GM21381 (cell line): ENCODE data around the gene HSD17B2.
"Not testable (repeated sequence)": the region's sequence is repeated elsewhere in the genome, so short reads cannot be mapped to it uniquely, and the experiment has no call there.

Experiments
- ATAC-seq: cut with Tn5 transposase; IDR thresholded peaks from one replicate; pipeline ENCODE4 v1.9.1; 2021; ENCODE audit warnings: mild to moderate bottlenecking, moderate library complexity; ENCODE audit not compliant: unreplicated experiment

Gene HSD17B2, protein sequence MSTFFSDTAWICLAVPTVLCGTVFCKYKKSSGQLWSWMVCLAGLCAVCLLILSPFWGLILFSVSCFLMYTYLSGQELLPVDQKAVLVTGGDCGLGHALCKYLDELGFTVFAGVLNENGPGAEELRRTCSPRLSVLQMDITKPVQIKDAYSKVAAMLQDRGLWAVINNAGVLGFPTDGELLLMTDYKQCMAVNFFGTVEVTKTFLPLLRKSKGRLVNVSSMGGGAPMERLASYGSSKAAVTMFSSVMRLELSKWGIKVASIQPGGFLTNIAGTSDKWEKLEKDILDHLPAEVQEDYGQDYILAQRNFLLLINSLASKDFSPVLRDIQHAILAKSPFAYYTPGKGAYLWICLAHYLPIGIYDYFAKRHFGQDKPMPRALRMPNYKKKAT

DNA sequence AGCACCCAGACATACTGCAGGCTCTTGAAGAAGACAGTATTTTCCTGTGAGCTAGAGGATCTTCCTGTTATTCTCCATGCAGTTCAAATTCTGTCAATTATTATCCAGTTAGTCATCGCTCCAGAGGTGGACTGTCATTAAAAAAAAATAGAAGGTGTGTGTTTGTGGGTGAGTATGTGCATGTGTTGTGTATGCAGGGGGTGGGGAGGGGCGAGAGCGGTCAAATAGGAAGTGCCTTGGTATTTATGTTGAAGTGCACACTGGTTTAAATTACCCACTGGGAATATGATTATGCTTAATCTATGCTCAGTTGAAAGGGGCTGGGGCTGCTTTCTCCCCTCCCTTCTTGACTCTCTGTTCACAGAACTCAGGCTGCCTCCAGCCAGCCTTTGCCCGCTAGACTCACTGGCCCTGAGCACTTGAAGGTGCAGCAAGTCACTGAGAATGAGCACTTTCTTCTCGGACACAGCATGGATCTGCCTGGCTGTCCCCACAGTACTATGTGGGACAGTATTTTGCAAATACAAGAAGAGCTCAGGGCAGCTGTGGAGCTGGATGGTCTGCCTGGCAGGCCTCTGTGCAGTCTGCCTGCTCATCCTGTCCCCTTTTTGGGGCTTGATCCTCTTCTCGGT, at the start of gene HSD17B2:
HSD17B2 (plus strand) TSS at position 273 of the 632 bp plus-strand sequence; CDS start at position 445, 172 bp downstream.
- ATAC-seq, result no peak

DNA sequence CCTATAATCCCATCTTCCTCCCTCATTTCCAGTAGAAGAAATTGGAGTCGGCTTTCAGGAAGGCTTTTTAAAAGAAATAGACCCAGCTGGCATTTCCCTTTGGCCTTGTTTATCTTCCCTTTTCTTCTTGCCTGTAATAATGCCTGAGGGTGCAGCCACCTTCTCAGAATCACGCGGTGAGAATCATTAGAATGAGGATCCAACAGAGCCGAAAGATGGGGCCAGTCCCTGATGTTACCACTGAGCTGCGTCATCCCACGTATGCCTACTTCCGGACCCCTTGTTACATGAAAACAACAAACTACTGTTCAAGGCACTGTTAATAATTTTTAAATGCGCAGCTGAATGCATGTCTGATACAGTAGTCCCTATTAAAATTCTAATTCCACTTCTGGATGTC, 47.9 kb upstream of the HSD17B2 start:
- ATAC-seq, result no peak

DNA sequence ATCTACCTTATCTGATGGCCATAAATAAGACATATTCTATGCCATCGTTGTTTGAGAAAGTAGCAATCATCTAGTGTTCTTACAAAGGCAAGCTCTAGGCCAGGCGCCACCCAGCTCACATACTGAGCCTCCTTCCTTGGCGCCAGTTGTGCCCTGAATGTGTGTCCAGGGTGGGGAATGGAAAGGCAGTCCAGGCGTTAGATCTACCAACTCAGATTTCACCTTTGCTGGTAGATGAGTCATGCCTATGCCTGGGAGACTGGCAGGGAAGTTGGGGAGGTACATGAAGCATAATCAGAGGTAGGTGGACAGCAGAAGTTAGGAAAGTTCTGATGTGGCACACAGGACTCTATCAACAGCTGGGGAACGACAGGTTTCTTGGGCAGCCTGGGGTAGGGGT, 47.3 kb upstream of the HSD17B2 start:
- no peak for ATAC-seq

DNA sequence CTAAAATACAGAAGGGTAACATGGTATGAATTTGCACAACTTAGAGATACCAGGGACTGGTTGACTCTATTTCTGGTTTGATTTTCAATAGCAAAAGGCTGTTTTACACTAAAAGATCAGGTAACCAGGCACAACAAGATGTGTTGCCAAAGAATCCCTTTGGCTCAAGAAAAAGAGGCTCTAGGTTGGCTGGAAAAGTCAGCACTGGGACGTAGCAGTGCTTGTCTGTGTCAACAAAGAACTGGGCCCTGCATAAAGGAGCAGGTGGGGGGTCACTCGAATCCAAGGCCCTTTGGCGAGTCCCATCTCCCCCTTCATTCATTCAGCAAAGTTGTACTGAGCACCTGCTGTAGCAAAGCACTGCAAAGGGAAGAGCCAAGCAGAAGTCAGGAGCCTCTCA, 42.2 kb upstream of the HSD17B2 start:
- ATAC-seq, result no peak

DNA sequence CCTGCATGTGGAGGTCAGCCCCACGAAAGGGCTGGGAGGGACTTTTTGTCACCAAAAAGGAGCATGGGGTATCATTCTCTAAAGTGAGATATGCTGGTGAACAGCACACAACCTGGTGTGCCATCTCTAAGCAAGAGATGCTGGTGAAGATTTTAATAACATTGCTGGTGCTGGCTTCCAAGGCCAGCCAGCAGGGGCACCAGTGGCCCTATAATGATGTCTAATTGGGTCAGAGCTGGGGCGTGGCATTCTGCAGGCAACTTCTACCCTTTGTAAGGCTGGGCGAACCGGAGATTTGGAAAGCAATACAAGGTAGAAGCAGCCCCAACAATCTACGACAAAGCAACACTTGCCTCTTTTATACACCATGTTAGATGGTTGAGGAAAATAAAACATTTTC, 40.6 kb upstream of the HSD17B2 start:
- ATAC-seq, result no peak

DNA sequence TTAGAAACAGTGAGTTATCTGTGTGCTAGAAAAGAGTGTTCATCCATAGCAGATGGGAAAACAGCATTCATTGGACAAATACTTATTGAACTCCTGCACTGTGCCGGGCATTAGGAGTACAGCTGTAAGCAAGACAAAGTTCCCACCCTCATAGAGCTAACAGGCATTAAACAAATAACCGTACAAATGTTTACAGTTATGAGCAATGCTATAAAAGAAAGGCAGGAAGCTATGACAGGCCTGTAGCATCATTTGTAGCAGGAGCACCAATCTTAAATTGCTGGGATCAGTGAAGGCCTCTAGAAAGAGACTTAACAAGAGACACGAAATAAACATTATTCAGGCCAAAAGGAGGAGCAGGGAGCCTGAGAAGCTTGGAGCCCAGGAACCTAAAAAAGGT, 39.4 kb upstream of the HSD17B2 start:
- no peak for ATAC-seq

DNA sequence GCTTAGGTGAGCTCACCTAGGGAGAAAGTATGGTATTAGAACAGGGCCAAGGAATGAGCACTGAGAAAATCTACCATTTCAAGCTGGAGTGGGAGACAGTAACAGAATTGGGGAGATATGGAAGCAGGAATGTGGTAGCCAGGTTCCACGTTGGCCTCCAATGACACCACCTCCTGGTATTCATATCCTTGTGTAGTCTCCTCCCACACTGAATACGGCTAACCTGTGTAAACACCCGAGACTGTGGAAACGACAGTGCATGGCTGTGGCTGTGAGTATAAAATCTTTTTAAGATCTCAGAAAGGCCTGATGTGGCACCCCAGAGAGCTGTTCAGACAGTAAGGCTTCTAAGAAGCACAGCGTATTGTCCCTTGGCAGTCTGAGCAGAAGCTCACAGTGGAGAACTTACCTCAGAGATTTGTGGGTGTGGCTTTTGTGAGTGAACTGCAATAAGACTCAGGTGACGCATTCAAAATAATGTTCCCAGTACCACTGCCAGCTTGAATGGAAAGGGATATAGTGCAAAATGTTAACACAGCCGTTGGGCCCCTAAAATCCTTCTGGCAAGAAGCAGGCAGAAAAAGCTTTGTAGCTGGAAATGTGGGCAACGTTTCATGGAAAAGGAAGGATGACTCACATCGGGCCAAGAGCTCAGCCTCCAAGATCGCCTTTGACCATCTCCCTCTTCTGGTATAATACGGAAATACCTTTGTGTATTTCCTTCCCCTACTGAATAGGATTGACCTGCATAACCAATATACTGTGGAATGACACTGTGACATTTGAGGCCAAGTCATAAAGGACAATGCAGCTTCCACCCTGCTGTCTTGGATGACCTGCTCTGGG, 38.2 kb upstream of the HSD17B2 start:
- ATAC-seq, result no peak

DNA sequence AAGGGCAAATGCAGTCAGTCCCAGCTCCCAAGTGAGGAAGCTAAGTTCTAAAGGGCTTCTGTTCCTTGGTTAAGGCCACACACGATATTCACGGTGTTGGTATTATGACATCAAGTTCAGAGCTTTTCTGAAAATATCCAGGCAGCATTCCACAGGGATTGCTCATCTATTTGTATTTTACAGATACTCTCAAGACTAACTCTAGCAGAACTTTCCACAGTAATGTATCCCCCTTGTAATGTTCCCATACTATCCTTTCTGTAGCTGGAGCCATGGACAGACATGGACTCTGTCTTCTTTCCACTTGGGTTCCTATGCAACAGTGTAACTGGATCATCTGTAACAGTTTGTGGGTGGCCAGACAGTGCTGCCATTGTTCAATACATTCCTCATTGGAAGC, 37.3 kb upstream of the HSD17B2 start:
- ATAC-seq, result no peak

DNA sequence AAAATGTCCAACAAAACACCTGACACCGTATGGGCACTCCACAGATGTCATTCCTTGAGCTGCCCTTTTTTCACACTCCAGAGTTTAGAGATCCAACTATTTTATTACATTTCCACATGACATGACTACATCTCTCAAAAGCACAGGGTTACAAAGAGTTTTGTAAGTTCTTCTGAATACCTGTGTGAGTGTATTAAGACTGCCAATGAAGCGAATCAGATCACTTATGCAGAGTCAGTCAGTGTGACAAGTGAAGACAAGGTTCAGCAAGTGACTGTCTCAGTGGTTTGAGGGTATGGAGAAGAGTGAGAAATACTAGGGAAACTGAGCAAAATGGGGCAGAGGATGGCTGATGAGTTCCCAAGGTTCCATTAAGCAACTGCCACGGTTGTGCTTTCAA, 32.2 kb upstream of the HSD17B2 start:
- ATAC-seq, result no peak

DNA sequence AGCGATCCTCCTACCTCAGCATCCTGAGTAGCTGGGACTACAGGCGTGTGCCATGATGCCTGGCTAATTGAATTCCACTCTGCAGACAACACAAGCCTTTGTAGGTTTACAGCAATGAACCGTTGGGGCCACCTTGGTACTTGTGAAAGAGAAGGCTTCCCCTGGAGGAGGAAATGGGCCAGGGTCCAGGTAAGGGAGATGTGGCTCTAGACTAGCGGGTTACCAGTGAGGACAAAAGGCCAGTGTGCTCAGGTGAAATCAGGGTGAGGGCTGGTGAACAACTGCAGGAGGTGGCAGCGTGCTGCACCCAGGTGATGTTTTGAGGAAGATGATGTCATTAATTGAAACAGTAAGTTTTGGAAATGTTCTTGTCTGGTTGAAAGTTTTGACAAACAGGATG, 30.5 kb upstream of the HSD17B2 start:
- ATAC-seq, result no peak

DNA sequence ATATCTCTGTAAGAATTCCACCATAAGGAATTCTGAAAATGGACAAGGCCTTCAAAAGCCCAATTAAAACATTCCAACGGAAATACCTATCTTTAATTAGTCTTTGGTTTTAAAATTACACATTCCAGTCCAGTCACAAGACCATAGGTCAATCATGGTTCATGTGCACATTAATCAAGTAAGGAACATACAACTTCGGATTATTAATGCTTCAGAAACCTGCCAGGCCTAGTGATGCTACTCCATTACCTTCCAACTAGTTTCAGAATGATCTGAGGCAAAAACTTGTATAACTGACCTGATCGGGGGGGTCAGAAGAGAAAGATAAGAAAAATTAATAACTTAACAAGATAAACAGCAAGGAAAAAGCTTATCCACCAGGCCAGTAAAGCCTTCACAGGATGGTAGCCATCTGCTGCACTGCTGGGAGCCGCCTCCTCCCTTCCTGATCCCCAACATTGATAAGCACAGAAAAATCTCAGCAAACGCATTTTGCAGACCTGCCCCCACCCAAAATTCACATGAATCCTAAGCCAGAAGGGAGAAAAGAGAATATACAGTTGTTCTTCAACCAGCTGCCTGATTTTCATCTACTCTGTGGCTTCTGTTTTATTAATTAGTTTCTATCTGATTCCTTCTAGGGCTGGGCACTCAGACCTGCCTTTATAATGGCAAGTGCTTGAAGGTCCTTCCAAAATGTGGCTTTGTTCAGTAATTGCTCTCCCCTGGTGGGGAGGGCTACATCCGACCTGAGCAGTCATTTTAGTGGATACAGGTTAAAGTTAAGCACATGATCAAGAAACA, 29.8 kb upstream of the HSD17B2 start:
- no peak for ATAC-seq

DNA sequence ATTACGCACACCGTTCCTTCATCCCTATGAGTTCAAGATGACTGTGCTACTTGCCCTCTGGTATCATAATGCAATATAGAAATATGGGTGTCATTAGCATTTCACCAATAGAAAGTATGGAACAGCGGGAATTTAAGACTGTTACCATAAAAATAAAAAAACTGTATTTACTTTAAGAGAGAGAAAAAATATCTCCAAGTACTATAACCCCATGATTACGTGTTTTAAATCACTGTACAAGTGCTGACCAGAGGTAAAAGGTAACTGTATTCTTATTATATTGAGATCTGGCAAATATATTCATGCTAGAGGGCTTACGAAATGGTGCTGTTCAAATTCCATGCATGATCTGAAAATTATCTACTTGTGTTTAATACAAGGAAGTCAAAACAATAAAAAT, 29.0 kb upstream of the HSD17B2 start:
- no peak for ATAC-seq

DNA sequence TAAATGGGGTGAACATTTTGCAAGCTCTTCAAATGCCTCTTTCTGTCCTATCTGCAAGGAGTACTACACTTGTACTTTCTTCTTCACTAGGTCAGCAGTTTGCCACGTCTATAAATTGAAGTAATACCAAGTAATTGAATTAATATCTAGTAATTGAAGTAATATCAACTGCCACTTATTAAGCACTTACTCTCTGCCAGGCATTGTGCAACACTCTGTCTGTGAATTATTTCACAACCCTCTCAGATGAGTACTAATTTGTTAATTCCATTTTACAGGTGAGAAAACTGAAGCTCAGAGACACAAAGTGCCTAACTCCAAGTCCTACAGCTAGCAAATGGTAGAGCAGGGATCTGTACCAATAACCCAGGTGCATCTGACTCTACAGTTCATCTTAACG, 27.9 kb upstream of the HSD17B2 start:
- no peak for ATAC-seq

DNA sequence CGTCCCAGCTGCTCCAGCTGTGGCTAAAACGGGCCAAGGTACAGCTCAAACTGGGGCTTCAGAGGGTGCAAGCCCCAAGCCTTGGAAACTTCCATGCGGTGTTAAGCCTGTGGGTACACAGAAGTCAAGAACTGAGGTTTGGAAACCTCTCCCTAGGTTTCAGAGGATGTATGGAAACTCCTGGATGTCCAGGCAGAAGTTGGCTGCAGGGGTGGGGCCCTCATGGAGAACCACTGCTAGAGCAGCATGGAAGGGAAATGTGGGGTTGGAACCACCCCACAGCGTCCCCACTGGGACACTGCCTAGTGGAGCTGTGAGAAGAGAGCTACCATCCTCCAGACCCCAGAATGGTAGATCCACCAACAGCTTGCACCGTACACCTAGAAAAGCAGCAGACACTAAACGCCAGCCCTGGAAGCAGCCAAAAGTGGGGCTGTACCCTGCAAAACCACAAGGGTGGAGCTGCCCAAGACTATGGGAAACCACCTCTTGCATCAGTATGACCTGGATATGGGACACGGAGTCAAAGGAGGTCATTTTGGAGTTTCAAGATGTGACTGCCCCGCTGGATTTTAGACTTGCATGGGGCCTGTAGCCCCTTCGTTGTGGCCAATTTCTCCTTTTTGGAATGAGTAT, 26.0 kb upstream of the HSD17B2 start:
- ATAC-seq, result no peak

DNA sequence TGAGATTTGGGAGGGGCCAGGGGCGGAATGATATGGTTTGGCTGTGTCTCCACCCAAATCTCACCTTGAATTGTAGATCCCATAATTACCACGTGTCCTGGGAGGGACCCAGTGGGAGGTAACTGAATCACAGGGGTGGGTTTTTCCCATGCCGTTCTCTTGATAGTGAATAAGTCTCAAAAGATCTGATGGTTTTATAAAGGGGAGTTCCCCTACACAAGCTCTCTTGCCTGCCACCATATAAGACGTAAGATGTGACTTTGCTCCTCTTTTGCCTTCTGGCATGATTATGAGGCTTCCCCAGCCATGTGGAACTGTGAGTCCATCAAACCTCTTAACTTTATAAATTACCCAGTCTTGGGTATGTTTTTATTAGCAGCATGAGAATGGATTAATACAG, 25.3 kb upstream of the HSD17B2 start:
- ATAC-seq, result not testable (repeated sequence)

DNA sequence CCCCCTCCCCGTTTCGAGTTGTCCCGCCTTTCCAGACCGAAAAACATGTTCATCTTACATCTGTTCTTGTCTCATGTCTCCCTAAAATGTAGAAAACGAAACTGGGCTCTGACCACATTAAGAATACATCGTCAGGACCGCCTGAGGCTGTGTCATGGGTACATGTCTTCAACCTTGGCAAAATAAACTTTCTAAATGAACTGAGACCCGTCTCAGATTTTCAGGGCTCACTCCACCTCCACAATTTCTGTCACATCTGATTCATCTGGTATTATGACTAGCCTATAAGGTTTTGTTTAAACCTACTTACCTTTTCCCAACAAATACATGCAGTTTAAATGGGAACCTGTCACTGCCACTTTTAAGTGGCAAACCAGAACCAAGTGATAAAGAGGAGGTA, 24.4 kb upstream of the HSD17B2 start:
- no peak for ATAC-seq

DNA sequence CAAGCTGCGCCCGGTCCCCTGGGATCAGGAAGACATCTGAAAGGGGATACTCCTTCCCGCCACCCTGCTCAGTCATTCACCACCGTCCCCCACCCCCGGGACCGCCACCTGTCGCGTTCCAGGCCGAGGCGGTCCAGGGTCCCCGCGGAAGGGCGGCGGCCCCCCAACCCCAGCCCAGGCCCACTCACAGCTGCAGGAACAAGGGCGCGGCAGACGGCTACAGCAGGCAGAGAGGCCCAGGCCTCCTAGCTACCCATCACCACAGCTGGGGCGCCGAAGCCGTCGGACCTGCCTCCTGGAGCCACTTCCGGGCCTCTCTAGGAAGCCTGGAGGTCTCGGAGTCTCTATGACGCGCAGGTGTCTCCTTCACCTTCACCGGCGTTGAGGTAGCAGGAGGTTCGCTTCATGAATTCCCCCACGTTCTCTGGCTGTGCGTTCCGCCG, 23.8 kb upstream of the HSD17B2 start, which contains the start of gene SDR42E1:
SDR42E1 (minus strand) TSS at position 272 of the 443 bp plus-strand sequence. CDS start 10,612 bp downstream, outside the sequence.
- peak; percentile 83 for ATAC-seq

DNA sequence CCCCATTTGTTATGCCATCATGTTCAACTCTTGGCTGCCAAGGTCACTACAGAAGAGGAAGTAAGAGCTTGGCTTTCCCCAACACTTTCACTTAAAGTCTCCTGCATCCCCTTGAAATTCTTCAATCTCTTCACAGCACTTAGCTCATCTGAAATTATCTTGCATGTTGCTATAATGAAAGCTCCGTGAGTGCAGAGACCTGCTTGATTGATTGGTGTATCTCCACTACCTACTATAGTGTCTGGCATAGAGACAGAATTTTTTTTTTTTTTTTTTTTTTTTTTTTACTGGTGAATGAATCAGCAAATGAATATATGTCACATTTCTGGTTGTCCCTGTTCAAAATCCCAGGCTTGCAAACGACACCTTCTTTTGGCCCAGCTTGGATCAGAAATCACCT, 21.9 kb upstream of the HSD17B2 start:
- ATAC-seq, result no peak

DNA sequence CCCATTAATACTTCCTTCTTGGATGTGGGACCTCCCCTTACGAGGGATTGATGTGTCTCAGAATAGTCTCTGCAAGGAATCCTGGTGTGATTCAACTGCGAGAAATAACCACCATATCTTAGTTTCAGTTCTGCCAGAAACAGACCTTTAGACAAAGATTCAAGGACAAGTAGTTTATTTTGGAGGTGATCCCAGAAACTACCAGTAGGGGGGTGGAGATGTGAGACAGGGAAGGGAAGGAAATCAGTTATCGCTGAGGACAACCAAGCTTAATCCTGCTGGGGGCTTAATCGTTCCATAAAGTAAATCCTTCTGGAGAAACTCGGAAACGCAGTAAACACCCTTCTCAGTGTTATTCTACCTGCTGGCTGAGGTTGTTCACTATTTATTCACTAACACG, 18.8 kb upstream of the HSD17B2 start:
- ATAC-seq, result no peak

DNA sequence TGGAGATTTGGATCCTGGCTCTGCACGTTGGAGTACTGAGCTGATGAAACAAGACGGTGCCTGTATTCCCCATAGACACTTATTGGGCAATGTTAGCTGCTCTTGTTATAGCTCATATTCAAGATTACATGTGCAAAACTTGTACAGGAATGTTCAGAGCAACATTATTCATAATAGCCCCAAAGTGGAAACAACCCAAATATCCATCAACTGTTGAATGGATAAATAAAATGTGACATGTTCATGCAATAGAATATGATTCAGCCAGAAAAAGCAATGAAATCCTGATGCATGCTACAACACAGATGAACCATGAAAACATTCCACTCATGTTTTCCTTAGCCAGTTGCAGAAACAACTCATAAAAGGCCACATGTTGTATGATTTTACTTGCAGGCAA, 18.1 kb upstream of the HSD17B2 start:
- no peak for ATAC-seq
